GM23338 (cell line): ENCODE results near the gene TMEM212. TPM values are rescaled to one million over a fixed set of nuclear protein-coding genes. Genes with fewer than 3 reads are reported as not detected.

ENCODE experiments used
- ATAC-seq: fragments of 200-7000 bp; cut with Tn5 transposase; 3 replicates; pipeline ENCODE4 v1.9.1; 2020
- DNase-seq: peaks from one replicate; pipeline ENCODE4 v3.0.0-alpha.2; 2015; ENCODE audit warnings: low spot score
- H2AFZ ChIP-seq: fragments of 200-600 bp; sonication (generic); 2 replicates; pipeline ENCODE4 v1.8.0; 2016; ENCODE audit warnings: antibody characterized with exemption, mild to moderate bottlenecking, moderate library complexity
- H3F3A ChIP-seq: fragments of 200-600 bp; sonication (generic); replicated peaks from 2 replicates; pipeline ENCODE4 v1.8.0; 2017; ENCODE audit warnings: antibody characterized with exemption, mixed run types, low read depth
- H3K27ac ChIP-seq: fragments of 200-600 bp; sonication (generic); 2 replicates; pipeline ENCODE4 v1.6.1; 2016; ENCODE audit warnings: low read depth
- H3K27me3 ChIP-seq: fragments of 200-600 bp; sonication (generic); 2 replicates; pipeline ENCODE4 v1.8.0; 2016; ENCODE audit warnings: mild to moderate bottlenecking, mixed run types, moderate library complexity; ENCODE audit not compliant: insufficient read depth
- H3K36me3 ChIP-seq: fragments of 200-600 bp; sonication (generic); 2 replicates; pipeline ENCODE4 v1.8.0; 2016; ENCODE audit warnings: mild to moderate bottlenecking; ENCODE audit not compliant: insufficient read depth
- H3K4me1 ChIP-seq: fragments of 200-600 bp; sonication (generic); 2 replicates; pipeline ENCODE4 v1.8.0; 2016; ENCODE audit warnings: mild to moderate bottlenecking, moderate library complexity; ENCODE audit not compliant: insufficient read depth
- H3K4me2 ChIP-seq: fragments of 200-600 bp; sonication (generic); 2 replicates; pipeline ENCODE4 v1.7.1; 2017; ENCODE audit warnings: mixed run types
- H3K4me3 ChIP-seq: fragments of 200-600 bp; sonication (generic); 2 replicates; pipeline ENCODE4 v1.6.1; 2016; ENCODE audit warnings: mixed run types
- H3K79me2 ChIP-seq: fragments of 200-600 bp; sonication (generic); replicated peaks from 2 replicates; pipeline ENCODE4 v1.8.0; 2017; ENCODE audit warnings: mild to moderate bottlenecking; ENCODE audit not compliant: insufficient read depth
- H3K9me2 ChIP-seq: fragments of 200-600 bp; sonication (generic); 2 replicates; pipeline ENCODE4 v1.8.0; 2017; ENCODE audit not compliant: insufficient read depth
- H4K20me1 ChIP-seq: fragments of 200-600 bp; sonication (generic); replicated peaks from 2 replicates; pipeline ENCODE4 v1.8.0; 2017; ENCODE audit warnings: mild to moderate bottlenecking; ENCODE audit not compliant: insufficient read depth
- H3K27ac Mint-ChIP-seq: 2 replicates; pipeline ENCODE4 v1.8.0; 2020; ENCODE audit warnings: inconsistent platforms, mild to moderate bottlenecking, moderate library complexity, mixed read lengths
- H3K27me3 Mint-ChIP-seq: 3 replicates; pipeline ENCODE4 v1.8.0; 2022; ENCODE audit warnings: low read depth, mild to moderate bottlenecking, moderate library complexity, mixed read lengths, inconsistent platforms; ENCODE audit not compliant: insufficient read depth, poor library complexity
- H3K36me3 Mint-ChIP-seq: 3 replicates; pipeline ENCODE4 v1.8.0; 2021; ENCODE audit warnings: low read depth, mild to moderate bottlenecking, inconsistent platforms, moderate library complexity, mixed read lengths
- H3K4me1 Mint-ChIP-seq: 3 replicates; pipeline ENCODE4 v1.8.0; 2020; ENCODE audit warnings: mild to moderate bottlenecking, inconsistent platforms, mixed read lengths
- H3K4me3 Mint-ChIP-seq: 3 replicates; pipeline ENCODE4 v1.8.0; 2021; ENCODE audit warnings: moderate library complexity, mild to moderate bottlenecking, inconsistent platforms, mixed read lengths
- H3K9me3 Mint-ChIP-seq: 3 replicates; pipeline ENCODE4 v1.8.0; 2020; ENCODE audit warnings: moderate library complexity, mild to moderate bottlenecking, inconsistent platforms, mixed read lengths
- CREB1 ChIP-seq: fragments of 250-450 bp; sonication (Bioruptor Pico); IDR thresholded peaks from 2 replicates; pipeline ENCODE4 v1.5.0; 2020; ENCODE audit warnings: low read depth, mild to moderate bottlenecking, moderate library complexity
- ETS1 ChIP-seq: IDR thresholded peaks from 2 replicates; pipeline ENCODE4 v1.6.1; 2016; ENCODE audit warnings: antibody characterized with exemption
- EZH2 ChIP-seq: fragments of 200-600 bp; sonication (generic); IDR thresholded peaks from one replicate; pipeline ENCODE4 v1.8.0; 2017; ENCODE audit warnings: antibody characterized with exemption, mild to moderate bottlenecking, low read depth; ENCODE audit not compliant: unreplicated experiment
- EZH2phosphoT487 ChIP-seq: fragments of 200-600 bp; sonication (generic); IDR thresholded peaks from one replicate; pipeline ENCODE4 v1.8.1; 2018; ENCODE audit warnings: antibody characterized with exemption; ENCODE audit not compliant: unreplicated experiment
- JUNB ChIP-seq: IDR thresholded peaks from one replicate; pipeline ENCODE4 v1.6.1; 2016; ENCODE audit warnings: antibody characterized with exemption; ENCODE audit not compliant: unreplicated experiment
- NANOG ChIP-seq: IDR thresholded peaks from 2 replicates; pipeline ENCODE4 v1.6.1; 2016; ENCODE audit warnings: antibody characterized with exemption, borderline replicate concordance
- POLR2AphosphoS5 ChIP-seq: IDR thresholded peaks from 2 replicates; pipeline ENCODE4 v1.6.1; 2016; ENCODE audit warnings: antibody characterized with exemption, low read depth
- REST ChIP-seq: IDR thresholded peaks from one replicate; pipeline ENCODE4 v1.6.1; 2018; ENCODE audit warnings: antibody characterized with exemption; ENCODE audit not compliant: unreplicated experiment
- STAT1 ChIP-seq: IDR thresholded peaks from one replicate; pipeline ENCODE4 v1.6.1; 2016; ENCODE audit warnings: antibody characterized with exemption; ENCODE audit not compliant: unreplicated experiment
- ZNF114 ChIP-seq: fragments of 250-450 bp; sonication (Bioruptor Pico); IDR thresholded peaks from 2 replicates; pipeline ENCODE4 v1.5.0; 2020; ENCODE audit warnings: mild to moderate bottlenecking, moderate library complexity
- ZNF331 ChIP-seq: fragments of 250-450 bp; sonication (Bioruptor Pico); IDR thresholded peaks from 2 replicates; pipeline ENCODE4 v1.5.0; 2020; ENCODE audit warnings: low read depth, mild to moderate bottlenecking, moderate library complexity
- polyA plus RNA-seq: library from polyadenylated mRNA; unstranded; fragments of >200 nt; fragmentation: Nextera tagmentation; extraction: Ambion mirVana; gene quantifications from 2 replicates; pipeline ENCODE4 v1.2.1, GENCODE V29; 2016
- total RNA-seq: library from RNA; depleted of rRNA; stranded (reverse); fragments of >200 nt; shearing (Covaris generic); gene quantifications from 2 replicates; pipeline ENCODE4 v1.2.3, GENCODE V29; 2014
- TF ChIP-seq, protein P1 (sequence below), 2 experiments: fragments of 200-600 bp in 1 of 2; sonication (generic) in 1 of 2; conservative IDR thresholded peaks; 2 replicates each; pipeline versions ENCODE4 v1.5.1 to v1.6.1; 2016 to 2017; ENCODE audit warnings: antibody characterized with exemption in 2 of 2, low read depth in 2 of 2, mild to moderate bottlenecking in 2 of 2, moderate library complexity in 1 of 2

TMEM212 gene
- total and polyA plus RNA-seq, 2 experiments from 2014 or later, result not detected

GRCh38 chr3:171844873-171845272 lies 1.7 kb downstream of the TMEM212 start (continued):
- TF ChIP-seq ZNF331 (CRISPR knock-in tag) (no peak), POLR2AphosphoS5 (no peak), NANOG (no peak), ETS1 (no peak), EZH2 (no peak), JUNB (no peak)
- TF ChIP-seq, protein P1, sequence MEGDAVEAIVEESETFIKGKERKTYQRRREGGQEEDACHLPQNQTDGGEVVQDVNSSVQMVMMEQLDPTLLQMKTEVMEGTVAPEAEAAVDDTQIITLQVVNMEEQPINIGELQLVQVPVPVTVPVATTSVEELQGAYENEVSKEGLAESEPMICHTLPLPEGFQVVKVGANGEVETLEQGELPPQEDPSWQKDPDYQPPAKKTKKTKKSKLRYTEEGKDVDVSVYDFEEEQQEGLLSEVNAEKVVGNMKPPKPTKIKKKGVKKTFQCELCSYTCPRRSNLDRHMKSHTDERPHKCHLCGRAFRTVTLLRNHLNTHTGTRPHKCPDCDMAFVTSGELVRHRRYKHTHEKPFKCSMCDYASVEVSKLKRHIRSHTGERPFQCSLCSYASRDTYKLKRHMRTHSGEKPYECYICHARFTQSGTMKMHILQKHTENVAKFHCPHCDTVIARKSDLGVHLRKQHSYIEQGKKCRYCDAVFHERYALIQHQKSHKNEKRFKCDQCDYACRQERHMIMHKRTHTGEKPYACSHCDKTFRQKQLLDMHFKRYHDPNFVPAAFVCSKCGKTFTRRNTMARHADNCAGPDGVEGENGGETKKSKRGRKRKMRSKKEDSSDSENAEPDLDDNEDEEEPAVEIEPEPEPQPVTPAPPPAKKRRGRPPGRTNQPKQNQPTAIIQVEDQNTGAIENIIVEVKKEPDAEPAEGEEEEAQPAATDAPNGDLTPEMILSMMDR (conservative IDR thresholded peaks at IDR 0.05; ENCODE audit: low read depth in 2 of 2), result no peak

- Mint-ChIP-seq H3K4me1 (peaks cover 8% of the 10 kb centered on the region), H3K9me3 (no peaks in the 10 kb centered on the region; the same call in 2 of the 3 replicates), H3K4me3 (no peak overlapping the region), H3K36me3 (no peaks in the 10 kb centered on the region), H3K27me3 (no peaks in the 10 kb centered on the region), H3K27ac (no peak overlapping the region)
- Histone ChIP-seq H3F3A (no peaks in the 10 kb centered on the region), H3K4me2 (no peak overlapping the region), H3K4me3 (no peak overlapping the region), H2AFZ (no peak overlapping the region), H3K36me3 (no peaks in the 10 kb centered on the region), H3K79me2 (no peaks in the 10 kb centered on the region), H3K9me2 (no peaks in the 10 kb centered on the region), H3K4me1 (no peaks in the 10 kb centered on the region), H4K20me1 (no peaks in the 10 kb centered on the region), H3K27me3 (no peaks in the 10 kb centered on the region), H3K27ac (no peak overlapping the region)
- ATAC-seq (no peak), DNase-seq (no peak)
- TF ChIP-seq STAT1 (no peak), REST (no peak), ZNF114 (no peak), POLR2AphosphoS5 (no peak), NANOG (no peak), ZNF331 (CRISPR knock-in tag) (no peak), EZH2 (no peak), JUNB (no peak), EZH2phosphoT487 (no peak), CREB1 (no peak)
- TF ChIP-seq, protein P1 (conservative IDR thresholded peaks at IDR 0.05; ENCODE audit: low read depth in 2 of 2), result no peak
Measured at GRCh38 chr3:171845481-171846284, 2.5 kb downstream of the TMEM212 start.
